Heart right ventricle (tissue), 16 donors: ENCODE results near the gene ETNK2. TPM values are rescaled to one million over a fixed set of nuclear protein-coding genes. Genes with fewer than 3 reads are reported as not detected.

Source experiments
- ATAC-seq, 8 donors: fragments of 200-7000 bp; cut with Tn5 transposase; one replicate each; pipeline ENCODE4 v1.9.1; 2020; ENCODE audit warnings: mild to moderate bottlenecking in 8 of 8, moderate library complexity in 8 of 8, moderate number of reproducible peaks in 1 of 8
- DNase-seq, 2 donors: peaks; one replicate each; pipeline ENCODE4 v3.0.0-alpha.2; 2020
- H3K27ac ChIP-seq, 10 donors: fragments of 200-600 bp; sonication (generic) in 2 of 10; one replicate each; pipeline versions ENCODE4 v1.5.0 to v1.8.0; 2020 to 2022; ENCODE audit warnings: mild to moderate bottlenecking in 3 of 10
- H3K27me3 ChIP-seq, 7 donors: fragments of 200-600 bp; one replicate each; pipeline ENCODE4 v1.8.0; 2021 to 2022; ENCODE audit warnings: mild to moderate bottlenecking in 2 of 7
- H3K36me3 ChIP-seq, 9 donors: fragments of 200-600 bp; sonication (generic) in 1 of 9; one replicate each; pipeline versions ENCODE4 v1.5.0 to v1.8.0; 2020 to 2022; ENCODE audit warnings: mild to moderate bottlenecking in 2 of 9
- H3K4me1 ChIP-seq, 9 donors: fragments of 200-600 bp; sonication (generic) in 1 of 9; one replicate each; pipeline versions ENCODE4 v1.5.0 to v1.8.0; 2020 to 2022; ENCODE audit warnings: mild to moderate bottlenecking in 4 of 9
- H3K4me3 ChIP-seq, 10 donors: fragments of 200-600 bp; sonication (generic) in 2 of 10; one replicate each; pipeline versions ENCODE4 v1.5.0 to v1.8.0; 2020 to 2022; ENCODE audit warnings: mild to moderate bottlenecking in 7 of 10, moderate library complexity in 2 of 10
- H3K9me3 ChIP-seq, 11 donors: fragments of 200-600 bp in 10 of 11; sonication (generic) in 2 of 11; one replicate each; pipeline versions ENCODE4 v1.5.0 to v1.8.0; 2013 to 2022; ENCODE audit warnings: mild to moderate bottlenecking in 2 of 11, control low read depth in 1 of 11, moderate library complexity in 1 of 11
- CTCF ChIP-seq, 9 donors: fragments of 200-600 bp; sonication (generic) in 2 of 9; IDR thresholded peaks; one replicate each; pipeline versions ENCODE4 v1.5.0 to v1.8.0; 2021 to 2022; ENCODE audit warnings: antibody characterized with exemption in 9 of 9, mild to moderate bottlenecking in 5 of 9, moderate library complexity in 1 of 9
- WGBS, 2 donors: extraction: QIAGEN DNeasy Blood & Tissue Kit; methylation state at CpG; one replicate each; pipeline ENCODE4 v1.1.7; 2013; ENCODE audit warnings: inconsistent platforms in 1 of 2; 5-methylcytosine and 5-hydroxymethylcytosine counted together
- intact Hi-C, 10 donors: fragments of 100-400 bp; cut with DNase I; formaldehyde crosslinking; loops; one replicate each; pipeline versions ENCODE4 v1.11.1 to v1.14.2; 2022
- polyA plus RNA-seq, 2 donors: library from polyadenylated mRNA; stranded (reverse); fragments of 200-250 nt; gene quantifications; one replicate each; pipeline ENCODE4 v1.2.3, GENCODE V29; 2013
- total RNA-seq, 10 donors: library from RNA; stranded (reverse); fragmentation: NEBNext Ultra II Directional in 3 of 10; extraction: Animal tissue kit (Norgen Biotek cat#: 25700) in 3 of 10; gene quantifications; one replicate each; pipeline versions ENCODE4 v1.2.1 to v1.2.4, GENCODE V29; 2021 to 2023
- donor health status: Arrhythmogenic right ventricular cardiomyopathy.
- donor health status: ischemic (EF 13 %, LVEDD 7.1; RV severe dilation, severe dysfunction).
- donor health status: healthy with polysubstance abuse.
- donor health status: DM: no; HTN: yes; CAD: no.
- donor health status: DM: no; HTN: no; CAD: no.
- donor health status: ischemic (EF 25% LVEDD 6.9; RV normal size, moderate dysfunction).
- donor health status: ischemic (EF 25% LVEDD 5.7; RV mildly dilated, moderate dysfunction).
- donor health status: healthy.
- donor health status: DM: yes; HTN: yes; CAD: no.
- donor health status: Ischemic cardiomyopathy.
- donor health status: ischemic (EF 35%, LVEDD 5.7; RV mildly dilated, moderate dysfunction).
- donor health status: nonischemic (EF 11% LVEDD 7.7; RV severe dilation, severe dysfunction).
- donor health status: DM: yes; HTN: yes; CAD: no.
- donor health status: PGD.
- donor health status: ischemic (EF 29% LVEDD 5.4; RV normal size, mild dysfunction).
- donor health status: nonischemic (EF 23%, LVEDD 6.1; RV moderate dilation, normal function).

Gene ETNK2
- total and polyA plus RNA-seq, 12 donors = 0.47 to 5.2 (median 2.3) TPM

GRCh38 chr1:204194080-204194479 lies 42.2 kb upstream of the ETNK2 start:
- 86 to 91% methylated on average over 2 of the region's 2 CpGs for WGBS, 2 donors
- Histone ChIP-seq H3K4me1 (peaks cover 0 to 20% (median 7%) of the 10 kb centered on the region in 9 donors), H3K9me3 (no peaks in the 10 kb centered on the region), H3K27ac (no peak overlapping the region), H3K36me3 (no peaks in the 10 kb centered on the region), H3K4me3 (no peak overlapping the region), H3K27me3 (peaks cover 0 to 59% (median 21%) of the 10 kb centered on the region in 7 donors)
- TF ChIP-seq CTCF (IDR thresholded peaks at IDR 0.05) = no peak
- intact Hi-C loops = no loop called here
- DNase-seq (no peak), ATAC-seq (no peak)

- Histone ChIP-seq H3K9me3 (no peaks in the 10 kb centered on the region), H3K36me3 (no peaks in the 10 kb centered on the region), H3K27ac (no peak overlapping the region), H3K27me3 (peaks cover 0 to 72% (median 34%) of the 10 kb centered on the region in 7 donors), H3K4me3 (no peak overlapping the region), H3K4me1 (peaks cover 0 to 12% (median 0%) of the 10 kb centered on the region in 9 donors)
- WGBS, 2 donors = 78 to 90% methylated on average over 3 of the region's 3 CpGs
- DNase-seq = no peak
- intact Hi-C loops = no loop called here
- ATAC-seq = no peak
- TF ChIP-seq CTCF (IDR thresholded peaks at IDR 0.05) = no peak
Measured at GRCh38 chr1:204192589-204193352, 40.9 kb upstream of the ETNK2 start.

DNA sequence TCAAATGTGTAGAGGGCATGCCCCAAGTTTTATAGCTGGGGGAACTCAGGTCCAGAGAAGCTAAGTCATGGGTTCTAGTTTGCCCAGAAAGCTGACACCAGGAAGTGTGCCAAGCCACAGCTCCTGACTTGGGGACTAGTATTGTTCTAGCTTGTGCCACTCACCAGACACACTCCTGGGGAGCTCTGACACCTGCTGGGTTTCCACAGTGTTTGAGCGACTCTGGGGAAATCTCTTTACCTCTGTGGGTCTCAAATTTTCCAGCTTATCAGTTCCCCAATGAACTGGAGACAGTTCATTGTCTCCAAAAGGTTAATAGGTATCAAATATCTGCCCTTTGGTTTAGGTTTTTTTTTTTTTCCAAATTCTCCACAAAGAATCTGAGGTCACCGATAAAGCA lies 40.2 kb upstream of the ETNK2 start:
- Histone ChIP-seq H3K27ac (no peak overlapping the region), H3K4me3 (no peak overlapping the region), H3K36me3 (no peaks in the 10 kb centered on the region), H3K9me3 (no peaks in the 10 kb centered on the region), H3K4me1 (peaks cover 0 to 12% (median 0%) of the 10 kb centered on the region in 9 donors), H3K27me3 (peaks cover 0 to 79% (median 40%) of the 10 kb centered on the region in 7 donors)
- WGBS, 2 donors = 91 to 97% methylated on average over 2 of the region's 2 CpGs
- intact Hi-C loops = no loop called here
- ATAC-seq (no peak), DNase-seq (no peak)
- TF ChIP-seq CTCF (IDR thresholded peaks at IDR 0.05) = no peak

- Histone ChIP-seq H3K27ac (no peak overlapping the region), H3K36me3 (no peaks in the 10 kb centered on the region), H3K9me3 (no peaks in the 10 kb centered on the region), H3K4me1 (peaks cover 0 to 12% (median 0%) of the 10 kb centered on the region in 9 donors), H3K4me3 (no peak overlapping the region), H3K27me3 (peaks cover 0 to 79% (median 46%) of the 10 kb centered on the region in 7 donors)
- intact Hi-C loops = no loop called here
- 77 to 85% methylated on average over 7 of the region's 7 CpGs for WGBS, 2 donors
- DNase-seq (no peak), ATAC-seq (no peak)
- TF ChIP-seq CTCF (IDR thresholded peaks at IDR 0.05) = no peak
Measured at GRCh38 chr1:204191456-204191855, 39.6 kb upstream of the ETNK2 start.
